Osteocyte (in vitro differentiated cells): ENCODE measurements around the gene ARHGAP24. TPM values are rescaled to one million over a fixed set of nuclear protein-coding genes. Genes with fewer than 3 reads are reported as not detected.

ENCODE experiments used
- DNase-seq: peaks from one replicate; pipeline ENCODE4 v3.0.0; 2021; ENCODE audit warnings: mixed read lengths; ENCODE audit not compliant: unreplicated experiment; ENCODE audit errors: extremely low spot score
- H3K27ac Mint-ChIP-seq: one replicate; pipeline ENCODE4 v1.8.0; 2021; ENCODE audit warnings: mild to moderate bottlenecking, mixed read lengths; ENCODE audit not compliant: unreplicated experiment
- H3K27me3 Mint-ChIP-seq: one replicate; pipeline ENCODE4 v1.8.0; 2021; ENCODE audit warnings: mixed read lengths; ENCODE audit not compliant: unreplicated experiment
- H3K36me3 Mint-ChIP-seq: one replicate; pipeline ENCODE4 v1.8.0; 2021; ENCODE audit warnings: mixed read lengths; ENCODE audit not compliant: unreplicated experiment
- H3K4me1 Mint-ChIP-seq: one replicate; pipeline ENCODE4 v1.8.0; 2021; ENCODE audit warnings: mixed read lengths; ENCODE audit not compliant: unreplicated experiment
- H3K4me3 Mint-ChIP-seq: one replicate; pipeline ENCODE4 v1.8.0; 2021; ENCODE audit warnings: mild to moderate bottlenecking, moderate library complexity, mixed read lengths; ENCODE audit not compliant: unreplicated experiment
- H3K9me3 Mint-ChIP-seq: one replicate; pipeline ENCODE4 v1.8.0; 2021; ENCODE audit warnings: mixed read lengths; ENCODE audit not compliant: unreplicated experiment
- CTCF ChIP-seq: fragments of 200-600 bp; sonication (generic); IDR thresholded peaks from 2 replicates; pipeline ENCODE4 v1.5.0; 2021; ENCODE audit warnings: antibody characterized with exemption, mild to moderate bottlenecking, moderate library complexity
- total RNA-seq: library from RNA; stranded (reverse); gene quantifications from 2 replicates; pipeline ENCODE4 v1.2.1, GENCODE V29; 2021

ARHGAP24 gene
- total RNA-seq, 1 donor from 2014 or later, result 29.3 TPM

- H3K9me3 Mint-ChIP-seq, result no peaks in the 10 kb centered on the region
- no peak for DNase-seq
Observed at GRCh38 chr4:85828027-85828890, 353.3 kb downstream of the ARHGAP24 start.

GRCh38 chr4:85829276-85830051 is 354.5 kb downstream of the ARHGAP24 start:
- Mint-ChIP-seq H3K36me3 (no peaks in the 10 kb centered on the region), H3K27me3 (no peaks in the 10 kb centered on the region), H3K27ac (no peak overlapping the region), H3K4me1 (peaks cover 71% of the 10 kb centered on the region), H3K9me3 (no peaks in the 10 kb centered on the region), H3K4me3 (no peak overlapping the region)
- no peak for TF ChIP-seq CTCF
- DNase-seq, result no peak

More at GRCh38 chr4:85828027-85828890, 353.3 kb downstream of the ARHGAP24 start:
- H3K4me3 Mint-ChIP-seq, result peak overlapping the region; percentile 60
- no peak for TF ChIP-seq CTCF
- no peaks in the 10 kb centered on the region for H3K36me3 Mint-ChIP-seq
- H3K27me3 Mint-ChIP-seq, result no peaks in the 10 kb centered on the region
- peaks cover 71% of the 10 kb centered on the region for H3K4me1 Mint-ChIP-seq
- H3K27ac Mint-ChIP-seq, result peak overlapping the region; percentile 93

GRCh38 chr4:85831647-85832046 is 356.7 kb downstream of the ARHGAP24 start:
- DNase-seq, result no peak
- H3K4me1 Mint-ChIP-seq, result peaks cover 66% of the 10 kb centered on the region
- H3K27me3 Mint-ChIP-seq, result no peaks in the 10 kb centered on the region
- H3K36me3 Mint-ChIP-seq, result no peaks in the 10 kb centered on the region
- H3K9me3 Mint-ChIP-seq, result no peaks in the 10 kb centered on the region
- no peak overlapping the region for H3K4me3 Mint-ChIP-seq
- peak overlapping the region; percentile 33 for H3K27ac Mint-ChIP-seq
- no peak for TF ChIP-seq CTCF

- H3K9me3 Mint-ChIP-seq, result no peaks in the 10 kb centered on the region
- no peak overlapping the region for H3K4me3 Mint-ChIP-seq
- no peak for TF ChIP-seq CTCF
- peaks cover 64% of the 10 kb centered on the region for H3K4me1 Mint-ChIP-seq
- DNase-seq, result no peak
- H3K27ac Mint-ChIP-seq, result peak overlapping the region; percentile 20
- H3K36me3 Mint-ChIP-seq, result no peaks in the 10 kb centered on the region
- H3K27me3 Mint-ChIP-seq, result no peaks in the 10 kb centered on the region
Observed at GRCh38 chr4:85833302-85833701, 358.4 kb downstream of the ARHGAP24 start.

GRCh38 chr4:85834934-85835333 is 360.0 kb downstream of the ARHGAP24 start:
- Mint-ChIP-seq H3K36me3 (no peaks in the 10 kb centered on the region), H3K9me3 (no peaks in the 10 kb centered on the region), H3K27ac (no peak overlapping the region), H3K4me1 (peaks cover 56% of the 10 kb centered on the region), H3K27me3 (no peaks in the 10 kb centered on the region), H3K4me3 (no peak overlapping the region)
- no peak for DNase-seq
- TF ChIP-seq CTCF, result no peak
